ENCODE measurements around the gene RBMS3.

Gene RBMS3

GRCh38 chr3:29536016-29536758, 255.3 kb downstream of the RBMS3 start:
- DNase-seq: no peak

- DNase-seq: no peak
These were observed 257.2 kb downstream of the RBMS3 start for GRCh38 chr3:29537889-29538609.

- no peak for DNase-seq
These were observed 257.7 kb downstream of the RBMS3 start for GRCh38 chr3:29538610-29538958.

GRCh38 chr3:29540544-29540943, 259.7 kb downstream of the RBMS3 start:
- DNase-seq: no peak

GRCh38 chr3:29544701-29545363, 264.0 kb downstream of the RBMS3 start:
- no peak for DNase-seq

GRCh38 chr3:29545615-29546014, 264.7 kb downstream of the RBMS3 start:
- no peak for DNase-seq

- peak; percentile 77 for DNase-seq
These were observed 271.2 kb downstream of the RBMS3 start for GRCh38 chr3:29552051-29552450.

- DNase-seq: no peak
These were observed 273.7 kb downstream of the RBMS3 start for GRCh38 chr3:29554566-29554965.

GRCh38 chr3:29555590-29555989, 274.7 kb downstream of the RBMS3 start:
- DNase-seq: peak; percentile 52

- peak; percentile 30 for DNase-seq
These were observed 276.3 kb downstream of the RBMS3 start for GRCh38 chr3:29557186-29557585.

GRCh38 chr3:29557825-29558224, 277.0 kb downstream of the RBMS3 start:
- DNase-seq: no peak

- DNase-seq: no peak
These were observed 279.0 kb downstream of the RBMS3 start for GRCh38 chr3:29559741-29560465.

GRCh38 chr3:29561651-29562149, 280.8 kb downstream of the RBMS3 start:
- no peak for DNase-seq

- DNase-seq: no peak
These were observed 284.4 kb downstream of the RBMS3 start for GRCh38 chr3:29565236-29565635.

- DNase-seq: no peak
These were observed 286.6 kb downstream of the RBMS3 start for GRCh38 chr3:29567501-29567900.

GRCh38 chr3:29568355-29568754, 287.5 kb downstream of the RBMS3 start:
- no peak for DNase-seq

GRCh38 chr3:29576181-29576580, 295.3 kb downstream of the RBMS3 start:
- DNase-seq: no peak

GRCh38 chr3:29576675-29577074, 295.8 kb downstream of the RBMS3 start:
- no peak for DNase-seq

- no peak for DNase-seq
These were observed 296.4 kb downstream of the RBMS3 start for GRCh38 chr3:29577250-29577649.

GRCh38 chr3:29581311-29581710, 300.4 kb downstream of the RBMS3 start:
- DNase-seq: no peak

GRCh38 chr3:29582273-29582672, 301.4 kb downstream of the RBMS3 start:
- no peak for DNase-seq

- no peak for DNase-seq
These were observed 303.0 kb downstream of the RBMS3 start for GRCh38 chr3:29583861-29584260.

- no peak for DNase-seq
These were observed 304.5 kb downstream of the RBMS3 start for GRCh38 chr3:29585368-29585767.
